Thymus (tissue), 11 donors: ENCODE data around the gene PRPF6. TPM values are rescaled to one million over a fixed set of nuclear protein-coding genes. Genes with fewer than 3 reads are reported as not detected.
A peak's percentile ranks its signal among the peaks of the same experiment; 100 is the strongest.

Experiments
- DNase-seq, 9 donors: peaks; one replicate each; pipeline ENCODE4 v3.0.0-alpha.2; 2013; ENCODE audit warnings: low spot score in 9 of 9, low read depth in 6 of 9, missing footprints in 1 of 9
- H3K27ac ChIP-seq, 2 donors: one replicate each; pipeline ENCODE4 v1.5.1; 2013; ENCODE audit warnings: control low read depth in 1 of 2, low read depth in 1 of 2, low read length in 1 of 2, mild to moderate bottlenecking in 1 of 2, moderate library complexity in 1 of 2
- H3K27me3 ChIP-seq, 2 donors: one replicate each; pipeline ENCODE4 v1.5.1; 2013; ENCODE audit warnings: low read length in 1 of 2; ENCODE audit not compliant: control insufficient read depth in 2 of 2, insufficient read depth in 1 of 2
- H3K36me3 ChIP-seq, 2 donors: one replicate each; pipeline ENCODE4 v1.5.1; 2013; ENCODE audit warnings: low read length in 1 of 2, mild to moderate bottlenecking in 1 of 2, moderate library complexity in 1 of 2; ENCODE audit not compliant: control insufficient read depth in 2 of 2, insufficient read depth in 2 of 2
- H3K4me1 ChIP-seq, 2 donors: one replicate each; pipeline ENCODE4 v1.5.1; 2013; ENCODE audit warnings: low read length in 2 of 2; ENCODE audit not compliant: control insufficient read depth in 2 of 2, insufficient read depth in 2 of 2
- H3K4me3 ChIP-seq, 2 donors: one replicate each; pipeline ENCODE4 v1.5.1; 2013; ENCODE audit warnings: low read length in 2 of 2, control low read depth in 1 of 2, mild to moderate bottlenecking in 1 of 2
- H3K9me3 ChIP-seq, 2 donors: one replicate each; pipeline ENCODE4 v1.5.1; 2013; ENCODE audit warnings: low read length in 1 of 2, mild to moderate bottlenecking in 1 of 2; ENCODE audit not compliant: control insufficient read depth in 2 of 2, insufficient read depth in 1 of 2
- WGBS: extraction: QIAGEN DNeasy Blood & Tissue Kit; methylation state at CpG from one replicate; pipeline ENCODE4 v1.1.7; 2013; 5-methylcytosine and 5-hydroxymethylcytosine counted together
- polyA plus RNA-seq: library from polyadenylated mRNA; stranded (reverse); fragments of 200-250 nt; gene quantifications from one replicate; pipeline ENCODE4 v1.2.3, GENCODE V29; 2013
- total RNA-seq: library from RNA; stranded (reverse); fragments of 120-200 nt; gene quantifications from one replicate; pipeline ENCODE4 v1.2.4, GENCODE V29; 2013
- donor health status: healthy.

Gene PRPF6
- total and polyA plus RNA-seq, 2 donors: 45.1 to 56.1 TPM

GRCh38 chr20:64027981-64028685 is 47.2 kb downstream of the PRPF6 start:
- H3K36me3 ChIP-seq: peaks cover 86 to 98% of the 10 kb centered on the region in 2 donors
- no peak overlapping the region for H3K27ac ChIP-seq
- no peaks in the 10 kb centered on the region for H3K27me3 ChIP-seq
- no peak for DNase-seq
- H3K4me1 ChIP-seq: no peaks in the 10 kb centered on the region
- WGBS: 96% methylated on average over 24 of the region's 24 CpGs
- no peak overlapping the region for H3K4me3 ChIP-seq
- peaks cover 0 to 3% of the 10 kb centered on the region in 2 donors for H3K9me3 ChIP-seq

GRCh38 chr20:64029293-64030117 is 48.6 kb downstream of the PRPF6 start:
- DNase-seq: no peak
- Histone ChIP-seq H3K36me3 (peaks cover 84 to 96% of the 10 kb centered on the region in 2 donors), H3K27me3 (no peaks in the 10 kb centered on the region), H3K27ac (no peak overlapping the region), H3K4me3 (no peak overlapping the region), H3K9me3 (no peaks in the 10 kb centered on the region), H3K4me1 (peaks cover 0 to 7% of the 10 kb centered on the region in 2 donors)
- 98% methylated on average over 38 of the region's 38 CpGs for WGBS

GRCh38 chr20:64030371-64031134 is 49.6 kb downstream of the PRPF6 start:
- H3K4me1 ChIP-seq: peaks cover 0 to 15% of the 10 kb centered on the region in 2 donors
- no peak overlapping the region for H3K27ac ChIP-seq
- H3K9me3 ChIP-seq: no peaks in the 10 kb centered on the region
- 98% methylated on average over 20 of the region's 20 CpGs for whole genome bisulfite sequencing
- H3K36me3 ChIP-seq: peaks cover 80 to 88% of the 10 kb centered on the region in 2 donors
- no peaks in the 10 kb centered on the region for H3K27me3 ChIP-seq
- no peak overlapping the region for H3K4me3 ChIP-seq
- DNase-seq: no peak

- H3K9me3 ChIP-seq: no peaks in the 10 kb centered on the region
- peaks cover 0 to 6% of the 10 kb centered on the region in 2 donors for H3K27me3 ChIP-seq
- peaks cover 0 to 29% of the 10 kb centered on the region in 2 donors for H3K4me1 ChIP-seq
- H3K27ac ChIP-seq: no peak overlapping the region
- peaks cover 72 to 75% of the 10 kb centered on the region in 2 donors for H3K36me3 ChIP-seq
- H3K4me3 ChIP-seq: no peak overlapping the region
- DNase-seq: no peak
- 98% methylated on average over 19 of the region's 19 CpGs for WGBS
Measured at GRCh38 chr20:64031822-64032314, 50.9 kb downstream of the PRPF6 start.

GRCh38 chr20:64032706-64033624 is 52.0 kb downstream of the PRPF6 start:
- Histone ChIP-seq H3K9me3 (no peaks in the 10 kb centered on the region), H3K27me3 (peaks cover 9 to 17% of the 10 kb centered on the region in 2 donors), H3K4me3 (no peak overlapping the region), H3K36me3 (peaks cover 61 to 64% of the 10 kb centered on the region in 2 donors), H3K27ac (no peak overlapping the region), H3K4me1 (peaks cover 0 to 40% of the 10 kb centered on the region in 2 donors)
- no peak for DNase-seq
- 95% methylated on average over 31 of the region's 31 CpGs for WGBS

GRCh38 chr20:64033981-64034493 is 53.1 kb downstream of the PRPF6 start:
- Histone ChIP-seq H3K4me1 (peaks cover 0 to 42% of the 10 kb centered on the region in 2 donors), H3K27me3 (peaks cover 11 to 26% of the 10 kb centered on the region in 2 donors), H3K27ac (peak overlapping the region in 1 of 2 donors; percentile 33), H3K4me3 (no peak overlapping the region), H3K36me3 (peaks cover 51 to 54% of the 10 kb centered on the region in 2 donors), H3K9me3 (no peaks in the 10 kb centered on the region)
- no peak for DNase-seq
- WGBS: 96% methylated on average over 11 of the region's 11 CpGs

GRCh38 chr20:64035066-64035932 is 54.4 kb downstream of the PRPF6 start:
- Histone ChIP-seq H3K4me1 (peaks cover 10 to 54% of the 10 kb centered on the region in 2 donors), H3K27me3 (peaks cover 11 to 39% of the 10 kb centered on the region in 2 donors), H3K36me3 (peaks cover 39 to 41% of the 10 kb centered on the region in 2 donors), H3K9me3 (peaks cover 0 to 8% of the 10 kb centered on the region in 2 donors), H3K4me3 (no peak overlapping the region), H3K27ac (peak overlapping the region in 1 of 2 donors; percentile 55)
- DNase-seq: no peak
- 78% methylated on average over 17 of the region's 17 CpGs for WGBS
